K562 (cell line): ENCODE results near the gene TRIM37. TPM values are rescaled to one million over a fixed set of nuclear protein-coding genes. Genes with fewer than 3 reads are reported as not detected.
A peak's percentile ranks its signal among the peaks of the same experiment; 100 is the strongest.

ENCODE experiments used
- ARHGAP35 ChIP-seq: fragments of 450-650 bp; IDR thresholded peaks from 2 replicates; pipeline ENCODE4 v1.6.1; 2018; ENCODE audit not compliant: partially characterized antibody
- ASH1L ChIP-seq: fragments of 450-650 bp; IDR thresholded peaks from 2 replicates; pipeline ENCODE4 v1.6.1; 2018; ENCODE audit warnings: borderline replicate concordance, mild to moderate bottlenecking, low read depth; ENCODE audit not compliant: partially characterized antibody
- CBX1 ChIP-seq: sonication (generic); IDR thresholded peaks from 2 replicates; pipeline ENCODE4 v1.6.1; 2016; ENCODE audit warnings: antibody characterized with exemption, low read depth, mild to moderate bottlenecking
- CTBP1 ChIP-seq: fragments of 450-650 bp; IDR thresholded peaks from 2 replicates; pipeline ENCODE4 v1.6.1; 2016; ENCODE audit warnings: borderline replicate concordance
- DNMT1 ChIP-seq: fragments of 450-650 bp; IDR thresholded peaks from 2 replicates; pipeline ENCODE4 v1.6.1; 2016; ENCODE audit warnings: antibody characterized with exemption, mild to moderate bottlenecking
- ESRRA ChIP-seq: fragments of 450-650 bp; IDR thresholded peaks from 2 replicates; pipeline ENCODE4 v1.6.1; 2014; ENCODE audit warnings: low read depth, mild to moderate bottlenecking, moderate library complexity, borderline replicate concordance
- FOXJ2 ChIP-seq: fragments of 200-800 bp; sonication (Bioruptor generic); IDR thresholded peaks from 2 replicates; pipeline ENCODE4 v1.6.1; 2016; ENCODE audit warnings: missing genetic modification characterization, missing compliant biosample characterization
- HDAC1 ChIP-seq, 2 experiments: fragments of 450-650 bp; IDR thresholded peaks; 2 replicates each; pipeline ENCODE4 v1.6.1; 2016 to 2017; ENCODE audit warnings: inconsistent platforms in 1 of 2, mild to moderate bottlenecking in 1 of 2, moderate library complexity in 1 of 2
- HDAC8 ChIP-seq: fragments of 450-650 bp; IDR thresholded peaks from 2 replicates; pipeline ENCODE4 v1.6.1; 2016; ENCODE audit warnings: mild to moderate bottlenecking, missing genetic modification characterization, moderate library complexity, missing compliant biosample characterization
- IRF2 ChIP-seq: sonication (generic); formaldehyde crosslinking; IDR thresholded peaks from 2 replicates; pipeline ENCODE4 v1.8.1; 2022; ENCODE audit warnings: mild to moderate bottlenecking, missing genetic modification reagents
- KAT8 ChIP-seq: fragments of 450-650 bp; IDR thresholded peaks from 2 replicates; pipeline ENCODE4 v1.6.1; 2016; ENCODE audit warnings: low read depth, mild to moderate bottlenecking
- MAX ChIP-seq: sonication (generic); formaldehyde crosslinking; IDR thresholded peaks from 2 replicates; pipeline ENCODE4 v1.9.0; 2022; ENCODE audit warnings: mild to moderate bottlenecking, missing genetic modification reagents
- NFYB ChIP-seq: IDR thresholded peaks from 2 replicates; pipeline ENCODE4 v1.6.1; 2011; ENCODE audit warnings: mild to moderate bottlenecking, moderate library complexity; ENCODE audit not compliant: insufficient read length; ENCODE audit errors: extremely low read depth
- NR0B1 ChIP-seq: fragments of 450-650 bp; IDR thresholded peaks from one replicate; pipeline ENCODE4 v1.6.1; 2018; ENCODE audit warnings: mild to moderate bottlenecking, moderate library complexity; ENCODE audit not compliant: partially characterized antibody
- SIN3B ChIP-seq: fragments of 450-650 bp; IDR thresholded peaks from 2 replicates; pipeline ENCODE4 v1.6.1; 2017; ENCODE audit warnings: low read depth, mild to moderate bottlenecking, moderate library complexity
- TARDBP ChIP-seq: fragments of 450-650 bp; IDR thresholded peaks from 2 replicates; pipeline ENCODE4 v1.6.1; 2016
- TEAD2 ChIP-seq: fragments of 450-650 bp; IDR thresholded peaks from 2 replicates; pipeline ENCODE4 v1.6.1; 2016; ENCODE audit warnings: missing genetic modification characterization, control low read depth, missing compliant biosample characterization
- ZNF253 ChIP-seq: fragments of 250-450 bp; sonication (Bioruptor Pico); conservative IDR thresholded peaks from 2 replicates; pipeline ENCODE4 v1.6.1; 2021; ENCODE audit warnings: mild to moderate bottlenecking
- ZZZ3 ChIP-seq: fragments of 450-650 bp; IDR thresholded peaks from 2 replicates; pipeline ENCODE4 v1.6.1; 2016; ENCODE audit warnings: antibody characterized with exemption, mild to moderate bottlenecking, moderate library complexity
- polyA plus RNA-seq, 8 experiments: library from polyadenylated mRNA; depleted of rRNA in 4 of 8; stranded (reverse) in 5 of 8; unstranded in 3 of 8; fragments of >200 nt; fragmentation: Nextera tagmentation in 2 of 8; fragmentation: Illumina TruSeq in 1 of 8; extraction: Ambion mirVana in 2 of 8; extraction: Trizol in 1 of 8; gene quantifications; 2 replicates each; pipeline versions ENCODE4 v1.2.1 to v1.2.3, GENCODE V29; 2011 to 2014; ENCODE audit warnings: inconsistent platforms in 1 of 8, missing spikeins in 1 of 8
- total RNA-seq, 7 experiments: library from RNA; depleted of rRNA in 6 of 7; stranded (reverse); fragments of >200 nt in 6 of 7; fragmentation: Illumina TruSeq in 2 of 7; extraction: Trizol in 2 of 7; gene quantifications; 2 replicates each; pipeline versions ENCODE4 v1.2.1 to v1.2.3, GENCODE V29; 2011 to 2021; ENCODE audit warnings: low replicate concordance in 1 of 7
- TF ChIP-seq, protein P1 (sequence below): sonication (generic); formaldehyde crosslinking; IDR thresholded peaks from 2 replicates; pipeline ENCODE4 v1.8.1; 2022; ENCODE audit warnings: missing genetic modification reagents
- TF ChIP-seq, protein P2 (sequence below), 2 experiments: fragments of 200-800 bp in 1 of 2; sonication (Bioruptor generic) in 1 of 2; sonication (generic) in 1 of 2; formaldehyde crosslinking in 1 of 2; IDR thresholded peaks in 1 of 2; conservative IDR thresholded peaks in 1 of 2; 2 replicates each; pipeline versions ENCODE4 v1.5.0 to v1.6.1; 2016 to 2020; ENCODE audit warnings: missing compliant biosample characterization in 1 of 2, missing genetic modification characterization in 1 of 2, missing genetic modification reagents in 1 of 2

TRIM37 gene
- total and polyA plus RNA-seq, 9 of the 15 experiments (the other 6 are each of a cell fraction or from before 2014, with no cell fraction given) = 4.5 to 31.4 (median 23.8) TPM

GRCh38 chr17:59154721-59155438 is 48.2 kb upstream of the TRIM37 start, which contains the start of gene SKA2 (continued):
- TF ChIP-seq ASH1L (peak; percentile 99), ZZZ3 (peak; percentile 89), HDAC8 (0 out of 2 replicates have a peak, but pooled peaks have one; percentile 13), KAT8 (no peak), NR0B1 (no peak), HDAC1 (IDR thresholded peaks at IDR 0.05) (peak in 1 of 2 experiments; percentile 82; a peak in 1 of 4 replicates), CBX1 (0 out of 2 replicates have a peak, but pooled peaks have one; percentile 26), ESRRA (peak; percentile 80; the same call in 1 of the 2 replicates), NFYB (peak; percentile 98), FOXJ2 (tag) (0 out of 2 replicates have a peak, but pooled peaks have one; percentile 62), ZNF253 (CRISPR knock-in tag) (no peak), CTBP1 (peak; percentile 55), IRF2 (no peak), TARDBP (no peak), SIN3B (peak; percentile 72), DNMT1 (no peak), MAX (no peak), TEAD2 (tag) (peak; percentile 99), ARHGAP35 (no peak)
- TF ChIP-seq, protein P1, sequence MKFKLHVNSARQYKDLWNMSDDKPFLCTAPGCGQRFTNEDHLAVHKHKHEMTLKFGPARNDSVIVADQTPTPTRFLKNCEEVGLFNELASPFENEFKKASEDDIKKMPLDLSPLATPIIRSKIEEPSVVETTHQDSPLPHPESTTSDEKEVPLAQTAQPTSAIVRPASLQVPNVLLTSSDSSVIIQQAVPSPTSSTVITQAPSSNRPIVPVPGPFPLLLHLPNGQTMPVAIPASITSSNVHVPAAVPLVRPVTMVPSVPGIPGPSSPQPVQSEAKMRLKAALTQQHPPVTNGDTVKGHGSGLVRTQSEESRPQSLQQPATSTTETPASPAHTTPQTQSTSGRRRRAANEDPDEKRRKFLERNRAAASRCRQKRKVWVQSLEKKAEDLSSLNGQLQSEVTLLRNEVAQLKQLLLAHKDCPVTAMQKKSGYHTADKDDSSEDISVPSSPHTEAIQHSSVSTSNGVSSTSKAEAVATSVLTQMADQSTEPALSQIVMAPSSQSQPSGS = no peak
- TF ChIP-seq, protein P2, sequence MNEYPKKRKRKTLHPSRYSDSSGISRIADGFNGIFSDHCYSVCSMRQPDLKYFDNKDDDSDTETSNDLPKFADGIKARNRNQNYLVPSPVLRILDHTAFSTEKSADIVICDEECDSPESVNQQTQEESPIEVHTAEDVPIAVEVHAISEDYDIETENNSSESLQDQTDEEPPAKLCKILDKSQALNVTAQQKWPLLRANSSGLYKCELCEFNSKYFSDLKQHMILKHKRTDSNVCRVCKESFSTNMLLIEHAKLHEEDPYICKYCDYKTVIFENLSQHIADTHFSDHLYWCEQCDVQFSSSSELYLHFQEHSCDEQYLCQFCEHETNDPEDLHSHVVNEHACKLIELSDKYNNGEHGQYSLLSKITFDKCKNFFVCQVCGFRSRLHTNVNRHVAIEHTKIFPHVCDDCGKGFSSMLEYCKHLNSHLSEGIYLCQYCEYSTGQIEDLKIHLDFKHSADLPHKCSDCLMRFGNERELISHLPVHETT (CRISPR knock-in tag; conservative IDR thresholded peaks at IDR 0.05 in 1 of 2, IDR thresholded peaks at IDR 0.05 in 1 of 2) = peak in 1 of 2 experiments; percentile 86; a peak in 2 of 4 replicates
